GM23338 (cell line): ENCODE measurements around the gene FSTL3. TPM values are rescaled to one million over a fixed set of nuclear protein-coding genes. Genes with fewer than 3 reads are reported as not detected.
"Not testable (repeated sequence)": the region's sequence is repeated elsewhere in the genome, so short reads cannot be mapped to it uniquely, and the experiment has no call there.

ENCODE experiments used
- ATAC-seq: fragments of 200-7000 bp; cut with Tn5 transposase; 3 replicates; pipeline ENCODE4 v1.9.1; 2020
- DNase-seq: peaks from one replicate; pipeline ENCODE4 v3.0.0-alpha.2; 2015; ENCODE audit warnings: low spot score
- H2AFZ ChIP-seq: fragments of 200-600 bp; sonication (generic); 2 replicates; pipeline ENCODE4 v1.8.0; 2016; ENCODE audit warnings: antibody characterized with exemption, mild to moderate bottlenecking, moderate library complexity
- H3F3A ChIP-seq: fragments of 200-600 bp; sonication (generic); replicated peaks from 2 replicates; pipeline ENCODE4 v1.8.0; 2017; ENCODE audit warnings: antibody characterized with exemption, mixed run types, low read depth
- H3K27ac ChIP-seq: fragments of 200-600 bp; sonication (generic); 2 replicates; pipeline ENCODE4 v1.6.1; 2016; ENCODE audit warnings: low read depth
- H3K27me3 ChIP-seq: fragments of 200-600 bp; sonication (generic); 2 replicates; pipeline ENCODE4 v1.8.0; 2016; ENCODE audit warnings: mild to moderate bottlenecking, mixed run types, moderate library complexity; ENCODE audit not compliant: insufficient read depth
- H3K36me3 ChIP-seq: fragments of 200-600 bp; sonication (generic); 2 replicates; pipeline ENCODE4 v1.8.0; 2016; ENCODE audit warnings: mild to moderate bottlenecking; ENCODE audit not compliant: insufficient read depth
- H3K4me1 ChIP-seq: fragments of 200-600 bp; sonication (generic); 2 replicates; pipeline ENCODE4 v1.8.0; 2016; ENCODE audit warnings: mild to moderate bottlenecking, moderate library complexity; ENCODE audit not compliant: insufficient read depth
- H3K4me2 ChIP-seq: fragments of 200-600 bp; sonication (generic); 2 replicates; pipeline ENCODE4 v1.7.1; 2017; ENCODE audit warnings: mixed run types
- H3K4me3 ChIP-seq: fragments of 200-600 bp; sonication (generic); 2 replicates; pipeline ENCODE4 v1.6.1; 2016; ENCODE audit warnings: mixed run types
- H3K79me2 ChIP-seq: fragments of 200-600 bp; sonication (generic); replicated peaks from 2 replicates; pipeline ENCODE4 v1.8.0; 2017; ENCODE audit warnings: mild to moderate bottlenecking; ENCODE audit not compliant: insufficient read depth
- H3K9me2 ChIP-seq: fragments of 200-600 bp; sonication (generic); 2 replicates; pipeline ENCODE4 v1.8.0; 2017; ENCODE audit not compliant: insufficient read depth
- H4K20me1 ChIP-seq: fragments of 200-600 bp; sonication (generic); replicated peaks from 2 replicates; pipeline ENCODE4 v1.8.0; 2017; ENCODE audit warnings: mild to moderate bottlenecking; ENCODE audit not compliant: insufficient read depth
- H3K27ac Mint-ChIP-seq: 2 replicates; pipeline ENCODE4 v1.8.0; 2020; ENCODE audit warnings: inconsistent platforms, mild to moderate bottlenecking, moderate library complexity, mixed read lengths
- H3K27me3 Mint-ChIP-seq: 3 replicates; pipeline ENCODE4 v1.8.0; 2022; ENCODE audit warnings: low read depth, mild to moderate bottlenecking, moderate library complexity, mixed read lengths, inconsistent platforms; ENCODE audit not compliant: insufficient read depth, poor library complexity
- H3K36me3 Mint-ChIP-seq: 3 replicates; pipeline ENCODE4 v1.8.0; 2021; ENCODE audit warnings: low read depth, mild to moderate bottlenecking, inconsistent platforms, moderate library complexity, mixed read lengths
- H3K4me1 Mint-ChIP-seq: 3 replicates; pipeline ENCODE4 v1.8.0; 2020; ENCODE audit warnings: mild to moderate bottlenecking, inconsistent platforms, mixed read lengths
- H3K4me3 Mint-ChIP-seq: 3 replicates; pipeline ENCODE4 v1.8.0; 2021; ENCODE audit warnings: moderate library complexity, mild to moderate bottlenecking, inconsistent platforms, mixed read lengths
- H3K9me3 Mint-ChIP-seq: 3 replicates; pipeline ENCODE4 v1.8.0; 2020; ENCODE audit warnings: moderate library complexity, mild to moderate bottlenecking, inconsistent platforms, mixed read lengths
- JUNB ChIP-seq: IDR thresholded peaks from one replicate; pipeline ENCODE4 v1.6.1; 2016; ENCODE audit warnings: antibody characterized with exemption; ENCODE audit not compliant: unreplicated experiment
- REST ChIP-seq: IDR thresholded peaks from one replicate; pipeline ENCODE4 v1.6.1; 2018; ENCODE audit warnings: antibody characterized with exemption; ENCODE audit not compliant: unreplicated experiment
- ZNF331 ChIP-seq: fragments of 250-450 bp; sonication (Bioruptor Pico); IDR thresholded peaks from 2 replicates; pipeline ENCODE4 v1.5.0; 2020; ENCODE audit warnings: low read depth, mild to moderate bottlenecking, moderate library complexity
- polyA plus RNA-seq: library from polyadenylated mRNA; unstranded; fragments of >200 nt; fragmentation: Nextera tagmentation; extraction: Ambion mirVana; gene quantifications from 2 replicates; pipeline ENCODE4 v1.2.1, GENCODE V29; 2016
- total RNA-seq: library from RNA; depleted of rRNA; stranded (reverse); fragments of >200 nt; shearing (Covaris generic); gene quantifications from 2 replicates; pipeline ENCODE4 v1.2.3, GENCODE V29; 2014
- TF ChIP-seq, protein P1 (sequence below), 2 experiments: fragments of 200-600 bp in 1 of 2; sonication (generic) in 1 of 2; conservative IDR thresholded peaks; 2 replicates each; pipeline versions ENCODE4 v1.5.1 to v1.6.1; 2016 to 2017; ENCODE audit warnings: antibody characterized with exemption in 2 of 2, low read depth in 2 of 2, mild to moderate bottlenecking in 2 of 2, moderate library complexity in 1 of 2

The FSTL3 gene
- total and polyA plus RNA-seq, 2 experiments from 2014 or later = 3.1 to 10.1 TPM

- Mint-ChIP-seq H3K36me3 (peaks cover 59% of the 10 kb centered on the region), H3K27ac (peak overlapping the region; percentile 80; the same call in 1 of the 2 replicates), H3K27me3 (peaks cover 10% of the 10 kb centered on the region)
- H3K36me3 ChIP-seq, H3K4me1 ChIP-seq, H3K4me3 ChIP-seq, H2AFZ ChIP-seq, H3K4me1 Mint-ChIP-seq, H3K4me3 Mint-ChIP-seq, H3K9me3 Mint-ChIP-seq, H4K20me1 ChIP-seq, ATAC-seq, H3K9me2 ChIP-seq, DNase-seq, H3F3A ChIP-seq, H3K27ac ChIP-seq, H3K27me3 ChIP-seq, H3K4me2 ChIP-seq: not testable (repeated sequence)
- H3K79me2 ChIP-seq = peaks cover 34% of the 10 kb centered on the region
Measured at GRCh38 chr19:626566-626965, 49.6 kb upstream of the FSTL3 start.

DNA sequence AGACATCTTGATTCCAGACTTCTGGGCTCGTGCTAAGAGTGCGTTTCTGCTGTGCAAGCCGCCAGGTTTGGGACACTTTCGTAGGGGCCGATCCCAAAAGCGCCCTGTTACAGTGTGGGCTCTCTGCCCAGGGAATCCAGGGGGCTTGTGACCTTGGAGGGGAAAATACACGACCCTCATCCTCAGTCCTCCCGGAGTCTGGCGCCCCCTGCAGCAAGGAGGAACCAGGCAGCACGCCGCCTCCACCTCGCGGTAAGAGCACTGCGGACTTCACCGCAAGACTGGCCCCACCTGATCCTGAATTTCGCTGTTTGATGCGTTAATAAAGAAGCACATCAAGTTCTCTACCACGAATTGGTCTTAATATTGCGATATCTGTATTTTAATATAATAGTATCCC lies 48.0 kb upstream of the FSTL3 start:
- peaks cover 40% of the 10 kb centered on the region for H3K79me2 ChIP-seq
- H3K9me3 Mint-ChIP-seq = no peaks in the 10 kb centered on the region
- H3K27ac Mint-ChIP-seq = peak overlapping the region; percentile 77; the same call in 1 of the 2 replicates
- peaks cover 6% of the 10 kb centered on the region; the same call in 2 of the 3 replicates for H3K4me1 Mint-ChIP-seq
- H2AFZ ChIP-seq = no peak overlapping the region
- DNase-seq (peak; percentile 86), ATAC-seq (peak; percentile 69)
- H3K27me3 Mint-ChIP-seq = peaks cover 14% of the 10 kb centered on the region
- H3K4me3 ChIP-seq = no peak overlapping the region
- H3K4me2 ChIP-seq = no peak overlapping the region
- peak overlapping the region; percentile 15; the same call in 1 of the 3 replicates for H3K4me3 Mint-ChIP-seq
- no peaks in the 10 kb centered on the region for H3K27me3 ChIP-seq
- no peaks in the 10 kb centered on the region for H3K4me1 ChIP-seq
- H3F3A ChIP-seq = 0 out of 2 replicates have a peak, but pooled peaks cover 10% of the 10 kb centered on the region
- 0 out of 2 replicates have a peak overlapping the region, but pooled peaks have one; percentile 11 for H3K27ac ChIP-seq
- H3K36me3 Mint-ChIP-seq = peaks cover 62% of the 10 kb centered on the region
- H3K36me3 ChIP-seq = peaks cover 6% of the 10 kb centered on the region; the same call in 1 of the 2 replicates
- no peak for TF ChIP-seq JUNB
- no peak for TF ChIP-seq REST
- TF ChIP-seq, protein P1, sequence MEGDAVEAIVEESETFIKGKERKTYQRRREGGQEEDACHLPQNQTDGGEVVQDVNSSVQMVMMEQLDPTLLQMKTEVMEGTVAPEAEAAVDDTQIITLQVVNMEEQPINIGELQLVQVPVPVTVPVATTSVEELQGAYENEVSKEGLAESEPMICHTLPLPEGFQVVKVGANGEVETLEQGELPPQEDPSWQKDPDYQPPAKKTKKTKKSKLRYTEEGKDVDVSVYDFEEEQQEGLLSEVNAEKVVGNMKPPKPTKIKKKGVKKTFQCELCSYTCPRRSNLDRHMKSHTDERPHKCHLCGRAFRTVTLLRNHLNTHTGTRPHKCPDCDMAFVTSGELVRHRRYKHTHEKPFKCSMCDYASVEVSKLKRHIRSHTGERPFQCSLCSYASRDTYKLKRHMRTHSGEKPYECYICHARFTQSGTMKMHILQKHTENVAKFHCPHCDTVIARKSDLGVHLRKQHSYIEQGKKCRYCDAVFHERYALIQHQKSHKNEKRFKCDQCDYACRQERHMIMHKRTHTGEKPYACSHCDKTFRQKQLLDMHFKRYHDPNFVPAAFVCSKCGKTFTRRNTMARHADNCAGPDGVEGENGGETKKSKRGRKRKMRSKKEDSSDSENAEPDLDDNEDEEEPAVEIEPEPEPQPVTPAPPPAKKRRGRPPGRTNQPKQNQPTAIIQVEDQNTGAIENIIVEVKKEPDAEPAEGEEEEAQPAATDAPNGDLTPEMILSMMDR (conservative IDR thresholded peaks at IDR 0.05; ENCODE audit: low read depth in 2 of 2) = peak; percentile 79 to 88
- TF ChIP-seq ZNF331 (CRISPR knock-in tag) = no peak
- peaks cover 5% of the 10 kb centered on the region for H4K20me1 ChIP-seq
- no peaks in the 10 kb centered on the region for H3K9me2 ChIP-seq

GRCh38 chr19:629515-629914 lies 46.7 kb upstream of the FSTL3 start:
- H3K27me3 ChIP-seq, H3K4me3 ChIP-seq, H3K4me1 ChIP-seq, H3K36me3 ChIP-seq, H4K20me1 ChIP-seq, H3K4me3 Mint-ChIP-seq, H3K4me2 ChIP-seq, H3K9me2 ChIP-seq, H3K27ac Mint-ChIP-seq, H3K9me3 Mint-ChIP-seq, DNase-seq, H2AFZ ChIP-seq, H3F3A ChIP-seq, ATAC-seq: not testable (repeated sequence)
- Mint-ChIP-seq H3K27me3 (peaks cover 17% of the 10 kb centered on the region), H3K4me1 (peaks cover 10% of the 10 kb centered on the region; the same call in 1 of the 3 replicates), H3K36me3 (peaks cover 51% of the 10 kb centered on the region)
- H3K79me2 ChIP-seq = peaks cover 40% of the 10 kb centered on the region
- H3K27ac ChIP-seq = 0 out of 2 replicates have a peak overlapping the region, but pooled peaks have one; percentile 55
